ENCODE data around the gene RBM45.

RBM45 gene

GRCh38 chr2:178125125-178125524 is 12.9 kb downstream of the RBM45 start:
- no peaks in the 10 kb centered on the region for H3K27me3 ChIP-seq (ENCODE audit: control insufficient read depth, insufficient read depth, low read length)
- H2AFZ ChIP-seq = no peak overlapping the region
- no peak overlapping the region for H3K9ac ChIP-seq
- H3K4me1 ChIP-seq = no peaks in the 10 kb centered on the region
- H3K27ac ChIP-seq = no peak overlapping the region
- H3K9me3 ChIP-seq (ENCODE audit: control insufficient read depth, low read length) = no peaks in the 10 kb centered on the region
- no peaks in the 10 kb centered on the region for H3K36me3 ChIP-seq (ENCODE audit: control insufficient read depth, insufficient read depth, low read length)
- H3K4me3 ChIP-seq (ENCODE audit: low read depth, low read length) = no peak overlapping the region
- no peaks in the 10 kb centered on the region for H3K79me2 ChIP-seq
- TF ChIP-seq CTCF (IDR thresholded peaks at IDR 0.05) = no peak
- H3K4me2 ChIP-seq (ENCODE audit: low read length) = no peak overlapping the region

- Histone ChIP-seq H3K9ac (no peak overlapping the region), H3K4me3 (ENCODE audit: low read depth, low read length) (no peak overlapping the region), H3K27me3 (ENCODE audit: control insufficient read depth, insufficient read depth, low read length) (no peaks in the 10 kb centered on the region), H3K4me2 (ENCODE audit: low read length) (no peak overlapping the region), H3K79me2 (no peaks in the 10 kb centered on the region), H3K27ac (no peak overlapping the region), H3K4me1 (no peaks in the 10 kb centered on the region), H3K9me3 (ENCODE audit: control insufficient read depth, low read length) (no peaks in the 10 kb centered on the region), H2AFZ (no peak overlapping the region), H3K36me3 (ENCODE audit: control insufficient read depth, insufficient read depth, low read length) (no peaks in the 10 kb centered on the region)
- no peak for TF ChIP-seq CTCF (IDR thresholded peaks at IDR 0.05)
Observed at GRCh38 chr2:178125862-178126261, 13.6 kb downstream of the RBM45 start.

- Histone ChIP-seq H3K27ac (no peak overlapping the region), H3K4me1 (no peaks in the 10 kb centered on the region), H3K36me3 (ENCODE audit: control insufficient read depth, insufficient read depth, low read length) (no peaks in the 10 kb centered on the region)
Observed at GRCh38 chr2:178128836-178129630, 16.8 kb downstream of the RBM45 start.

GRCh38 chr2:178136321-178137025 is 24.2 kb downstream of the RBM45 start:
- Histone ChIP-seq H3K4me1 (no peaks in the 10 kb centered on the region), H2AFZ (no peak overlapping the region), H3K4me3 (ENCODE audit: low read depth, low read length) (no peak overlapping the region), H3K9ac (no peak overlapping the region), H3K27ac (no peak overlapping the region), H3K9me3 (ENCODE audit: control insufficient read depth, low read length) (no peaks in the 10 kb centered on the region), H3K4me2 (ENCODE audit: low read length) (no peak overlapping the region), H3K36me3 (ENCODE audit: control insufficient read depth, insufficient read depth, low read length) (no peaks in the 10 kb centered on the region), H3K79me2 (no peaks in the 10 kb centered on the region), H3K27me3 (ENCODE audit: control insufficient read depth, insufficient read depth, low read length) (no peaks in the 10 kb centered on the region)
- no peak for TF ChIP-seq CTCF (IDR thresholded peaks at IDR 0.05)

More at GRCh38 chr2:178128836-178129630, 16.8 kb downstream of the RBM45 start:
- no peaks in the 10 kb centered on the region for H3K9me3 ChIP-seq (ENCODE audit: control insufficient read depth, low read length)
- H3K27me3 ChIP-seq (ENCODE audit: control insufficient read depth, insufficient read depth, low read length) = no peaks in the 10 kb centered on the region
- H3K9ac ChIP-seq = no peak overlapping the region
- no peak for TF ChIP-seq CTCF (IDR thresholded peaks at IDR 0.05)
- no peaks in the 10 kb centered on the region for H3K79me2 ChIP-seq
- no peak overlapping the region for H3K4me2 ChIP-seq (ENCODE audit: low read length)
- no peak overlapping the region for H3K4me3 ChIP-seq (ENCODE audit: low read depth, low read length)
- H2AFZ ChIP-seq = no peak overlapping the region

Data from parathyroid adenoma (tissue), 2 donors.